HG03108 (cell line): ENCODE measurements around the gene FOXF2.

ENCODE experiments used
- ATAC-seq: cut with Tn5 transposase; IDR thresholded peaks from one replicate; pipeline ENCODE4 v1.9.1; 2021; ENCODE audit warnings: moderate library complexity; ENCODE audit not compliant: unreplicated experiment

Gene FOXF2

DNA sequence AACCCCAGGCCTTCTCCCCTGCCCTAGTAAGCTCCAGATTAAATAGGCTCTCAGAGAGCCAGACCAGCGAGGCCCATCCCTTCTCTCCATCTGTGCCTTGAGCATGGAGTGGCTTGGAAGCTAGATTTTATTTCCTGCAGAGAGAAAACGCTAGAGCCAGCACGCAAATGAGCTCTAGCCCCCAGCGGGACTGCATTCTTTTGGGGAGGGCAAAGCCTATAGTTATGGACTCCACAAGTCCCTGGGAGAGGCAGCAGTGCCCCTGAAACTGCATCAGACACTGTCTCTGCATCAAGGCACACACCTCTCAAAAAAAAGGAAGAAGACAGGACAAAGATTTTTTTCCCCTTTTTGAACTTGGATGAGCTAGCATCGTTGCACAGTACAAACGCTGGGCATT is 15.8 kb downstream of the FOXF2 start:
- no peak for ATAC-seq

DNA sequence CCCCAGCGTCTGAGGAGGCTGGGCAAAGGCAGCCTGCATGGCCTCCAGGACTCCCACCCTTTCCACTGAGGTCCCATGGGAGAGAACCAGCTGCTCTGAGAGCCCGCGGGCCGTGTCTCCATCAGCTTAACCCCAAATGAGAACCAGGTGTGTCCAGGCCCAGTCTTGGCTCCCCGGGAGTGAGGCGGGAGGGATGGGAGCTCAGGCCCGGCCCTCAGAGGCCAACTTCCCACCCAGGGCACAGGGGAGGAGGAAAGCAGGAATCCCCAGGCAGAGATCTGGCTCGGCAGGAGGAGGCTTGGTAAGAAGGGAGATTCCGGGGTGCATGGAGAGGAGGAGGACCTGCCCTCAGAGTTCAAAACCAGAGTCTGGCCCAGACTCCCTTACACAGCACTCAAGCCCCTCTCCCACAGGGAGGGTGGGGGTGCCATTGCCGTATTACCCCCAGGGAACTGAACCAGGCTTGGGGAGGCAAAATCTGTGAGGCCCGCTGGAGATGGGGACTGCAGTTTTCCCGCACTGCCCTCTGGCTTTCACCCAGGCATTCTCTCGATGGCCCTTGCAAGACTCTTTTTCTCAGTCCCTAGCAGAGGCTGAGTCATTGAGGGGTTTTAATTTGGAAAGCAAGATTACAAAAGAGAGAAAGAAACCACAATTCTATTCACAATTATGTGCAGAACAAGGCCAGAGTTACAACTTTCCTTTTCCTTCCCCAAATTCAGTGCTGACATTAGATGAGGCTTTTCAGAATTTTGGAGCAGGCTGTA is 17.1 kb downstream of the FOXF2 start:
- ATAC-seq = no peak

DNA sequence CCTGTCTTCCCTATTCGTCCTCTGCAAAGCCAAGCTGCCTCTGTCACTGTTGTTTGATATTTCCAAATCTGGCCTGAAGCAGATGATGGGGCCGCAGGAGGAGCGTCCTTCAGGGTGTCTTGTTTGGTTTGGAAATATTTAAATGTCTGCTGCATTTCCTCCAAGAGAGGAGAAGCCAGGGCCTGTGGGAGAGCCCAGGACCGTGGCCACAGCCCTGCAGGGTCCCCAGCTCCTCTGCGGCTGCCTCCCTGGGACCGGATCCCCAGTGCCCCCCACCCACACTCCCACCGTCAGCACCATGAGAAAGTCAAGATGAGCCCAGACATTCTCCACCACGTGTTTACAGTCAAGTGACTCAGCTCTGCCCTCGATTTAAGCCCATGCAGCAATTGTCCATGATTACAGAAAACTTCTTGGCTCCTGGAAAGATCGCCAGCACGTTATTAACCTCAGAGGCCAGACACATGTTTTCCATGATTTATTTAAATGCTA is 18.2 kb downstream of the FOXF2 start:
- no peak for ATAC-seq

DNA sequence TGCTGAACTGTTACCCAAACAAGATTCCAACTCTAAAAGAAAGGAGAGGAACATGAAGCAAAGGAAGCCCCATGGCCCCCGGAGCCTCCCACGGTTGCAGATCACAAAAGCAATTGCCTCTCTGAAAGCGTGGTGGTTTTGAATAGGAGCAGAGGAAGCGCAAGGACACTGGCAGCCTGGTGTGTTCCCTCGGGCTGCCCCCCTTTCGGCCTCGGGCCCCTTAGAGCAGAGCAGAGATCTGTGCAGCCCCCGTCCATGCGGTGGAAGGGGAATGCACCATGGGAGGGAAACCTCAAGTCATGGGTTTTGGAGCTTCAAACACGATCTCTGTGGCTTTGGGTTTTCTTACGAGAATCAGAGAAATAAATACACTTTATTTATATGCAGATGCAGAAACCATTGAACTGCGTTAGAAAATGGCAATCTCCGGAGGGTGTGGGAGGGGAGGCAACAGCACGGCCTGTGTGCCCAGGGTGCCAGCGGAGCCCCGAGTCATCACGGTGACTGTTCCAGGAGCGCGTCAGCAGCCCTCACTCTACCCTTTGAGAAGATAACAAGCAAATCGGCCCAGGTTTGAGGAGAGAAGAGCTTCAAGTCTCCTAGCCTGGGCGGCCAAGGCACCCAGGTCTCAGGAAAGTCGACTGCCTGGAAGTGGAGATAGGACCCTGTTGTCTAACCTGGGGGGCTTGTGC is 20.5 kb downstream of the FOXF2 start:
- no peak for ATAC-seq

DNA sequence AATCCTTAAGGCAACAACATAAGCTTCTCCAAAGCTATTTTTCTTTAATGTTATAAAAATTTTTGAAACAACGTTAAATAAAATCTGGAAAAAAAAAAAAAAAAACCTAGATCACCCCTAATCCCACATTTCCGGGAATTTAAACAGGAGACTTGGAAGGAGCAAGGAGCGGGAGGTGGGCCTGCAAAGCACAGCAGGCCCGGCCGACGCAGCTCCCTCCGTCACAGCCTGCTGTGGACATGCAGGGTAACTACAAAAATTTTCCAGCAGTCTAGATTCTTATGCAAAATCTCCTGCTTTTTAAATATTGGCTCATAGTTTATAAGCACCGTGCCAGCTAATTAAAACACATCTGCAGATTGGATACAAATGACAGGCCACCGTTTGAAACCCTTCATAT is 23.5 kb downstream of the FOXF2 start:
- no peak for ATAC-seq

DNA sequence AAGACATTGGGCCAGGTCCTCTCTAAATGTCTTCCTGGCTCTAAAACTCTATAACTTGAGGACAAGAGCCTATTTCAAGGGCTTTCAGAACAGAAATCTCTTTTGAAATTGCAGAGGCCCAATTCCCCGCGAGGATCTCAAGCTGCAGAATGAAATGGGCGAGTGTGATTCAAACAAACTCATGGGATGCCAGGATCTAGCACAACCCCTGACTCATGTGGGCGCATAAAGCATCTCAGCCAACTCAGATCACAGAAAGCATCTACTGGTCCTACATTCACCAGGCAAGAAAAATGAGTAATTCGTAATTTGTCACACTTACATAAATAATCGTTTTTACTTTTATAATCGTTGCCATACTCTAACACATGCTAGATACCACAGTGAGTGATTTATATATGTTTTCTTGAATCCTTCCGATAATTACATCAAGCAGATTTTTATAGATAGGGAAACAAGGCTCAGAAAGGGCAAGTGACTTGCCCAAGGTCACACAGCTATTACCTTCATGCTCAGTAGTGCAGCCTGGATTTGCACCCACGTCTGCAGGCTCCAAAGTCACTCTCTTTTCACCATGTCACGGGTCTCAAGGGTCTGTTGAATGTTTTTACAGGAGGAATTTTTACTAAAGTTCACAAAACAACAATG is 26.2 kb downstream of the FOXF2 start:
- ATAC-seq = no peak

DNA sequence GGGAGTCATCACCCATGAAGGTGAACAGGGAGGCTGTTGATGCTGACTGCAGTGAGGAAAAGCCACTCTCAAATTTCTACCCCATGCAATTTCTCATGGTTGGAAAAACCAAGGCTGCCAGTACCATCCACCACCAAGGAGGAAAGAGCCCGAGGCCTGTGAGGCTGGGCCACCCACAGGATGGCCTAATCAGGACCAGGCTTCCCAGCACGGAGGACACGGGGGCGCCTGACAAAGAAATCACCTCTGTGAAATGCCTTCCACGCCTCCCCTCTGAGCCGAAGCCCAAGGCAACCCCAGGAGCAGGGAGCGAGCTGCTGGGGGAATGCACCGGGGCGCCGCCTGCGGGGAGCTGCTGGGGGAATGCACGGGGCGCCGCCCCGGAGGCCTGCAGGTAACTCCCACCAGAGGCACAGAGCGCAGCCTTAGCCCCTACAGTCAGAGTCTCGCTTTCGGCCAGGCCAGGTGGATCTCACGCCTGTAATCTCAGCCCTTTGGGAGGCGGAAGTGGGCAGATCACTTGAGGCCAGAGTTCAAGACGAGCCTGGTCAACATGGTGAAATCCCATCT is 26.9 kb downstream of the FOXF2 start:
- no peak for ATAC-seq

DNA sequence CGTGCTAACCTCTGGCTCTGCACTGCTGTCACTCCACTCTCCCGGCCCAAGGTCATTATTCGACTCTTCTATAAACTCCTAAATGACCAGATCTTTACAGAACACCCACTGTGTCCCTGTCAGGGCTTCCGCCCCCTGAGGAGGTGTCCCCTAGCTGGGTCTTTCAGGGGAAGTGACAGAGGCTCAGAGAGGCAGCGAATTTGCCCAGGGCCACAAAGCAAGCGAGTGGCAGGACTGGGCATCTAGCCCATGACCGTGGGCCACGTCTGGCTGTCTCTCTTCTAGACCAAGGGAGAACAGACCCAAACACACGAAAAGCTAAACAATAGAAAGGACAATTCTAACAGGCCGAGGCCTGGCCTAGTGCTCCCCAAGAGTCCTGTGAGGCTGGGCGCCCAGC is 27.4 kb downstream of the FOXF2 start:
- ATAC-seq = no peak

DNA sequence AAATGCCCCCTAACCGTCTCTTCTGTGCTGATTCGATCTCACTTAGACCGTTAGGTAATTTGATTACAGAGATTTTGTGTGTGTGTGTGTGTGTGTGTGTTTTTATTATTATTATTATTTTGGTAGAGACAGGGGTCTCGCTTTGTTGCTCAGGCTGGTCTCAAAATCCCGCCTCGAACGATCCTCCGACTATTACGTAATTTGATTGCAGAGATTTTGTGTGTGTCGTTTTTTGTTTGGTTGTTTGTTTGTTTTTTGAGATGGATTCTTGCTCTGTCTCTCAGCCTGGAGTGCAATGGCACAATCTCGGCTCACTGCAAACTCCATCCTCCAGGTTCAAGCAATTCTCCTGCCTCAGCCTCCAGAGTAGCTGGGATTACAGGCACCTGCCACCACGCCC is 28.3 kb downstream of the FOXF2 start:
- ATAC-seq = no peak

DNA sequence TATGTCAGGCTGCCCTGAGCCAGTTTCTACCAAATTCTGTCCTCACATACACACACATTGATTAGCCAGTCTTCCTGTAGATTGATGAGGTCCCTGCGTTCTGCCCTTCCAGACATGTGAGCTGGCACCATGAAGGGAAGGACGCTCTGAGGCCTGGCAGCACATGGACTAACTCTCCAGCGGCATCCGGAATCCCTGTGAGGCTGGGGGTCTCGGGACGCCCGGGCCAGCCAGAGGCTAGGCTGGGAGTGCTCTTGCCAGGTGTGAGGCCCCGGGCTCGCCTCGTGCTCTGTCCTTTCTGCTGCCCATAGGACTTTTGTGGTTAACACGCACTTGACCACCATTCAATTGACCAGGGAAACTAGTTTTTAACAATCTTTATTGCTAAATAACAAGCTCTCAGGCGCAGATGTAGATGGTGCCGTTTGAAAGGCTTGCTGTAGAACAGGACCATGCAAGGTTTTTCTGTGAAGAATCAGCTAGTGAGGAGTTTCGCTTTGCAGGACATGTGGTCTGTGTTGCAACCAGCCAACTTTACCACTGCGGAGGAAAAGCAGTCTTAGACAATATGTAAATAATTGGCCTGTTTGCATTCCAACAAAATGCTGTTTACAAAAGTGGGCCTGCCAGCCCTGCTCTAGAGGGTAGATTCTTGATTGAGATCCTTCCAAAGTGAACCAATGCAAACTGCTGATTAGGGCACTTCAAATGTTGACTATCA is 29.3 kb downstream of the FOXF2 start:
- ATAC-seq = no peak

DNA sequence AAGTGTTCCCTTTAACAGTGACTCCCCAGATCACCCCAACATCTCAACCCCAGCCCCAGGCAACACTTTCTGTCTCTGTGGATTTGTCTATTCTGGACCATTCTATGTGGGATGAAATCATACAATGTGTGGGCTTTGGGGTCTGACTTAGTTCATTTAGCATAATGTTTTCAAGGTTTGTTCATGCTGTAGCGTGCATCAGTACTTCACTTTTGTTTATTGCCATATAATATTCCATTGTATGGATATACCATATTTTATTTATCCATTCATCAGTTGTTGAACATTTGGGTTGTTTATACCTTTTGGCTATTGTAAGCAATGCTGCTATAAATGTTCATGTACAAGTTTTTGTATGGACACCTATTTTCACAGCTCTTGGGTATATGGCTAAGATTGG is 31.0 kb downstream of the FOXF2 start:
- ATAC-seq = no peak

DNA sequence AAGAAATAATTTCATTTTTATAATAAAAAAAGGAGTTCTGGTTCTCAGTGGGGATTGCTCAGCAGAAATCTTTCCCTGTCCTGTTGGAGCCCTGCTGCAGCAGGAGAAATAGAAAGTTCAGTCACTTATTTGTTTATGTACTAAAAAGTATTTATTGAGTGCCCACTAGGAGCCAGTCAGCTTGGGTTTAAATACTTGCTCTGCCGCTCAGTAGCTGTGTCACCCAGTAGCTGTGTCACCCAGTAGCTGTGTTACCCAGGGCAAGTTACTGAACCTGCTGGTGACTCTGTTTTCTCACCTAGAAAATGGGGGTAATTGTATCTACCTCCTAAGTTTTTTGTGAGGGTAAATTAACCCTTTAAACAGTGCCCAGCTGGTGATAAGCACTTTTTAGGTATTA is 32.9 kb downstream of the FOXF2 start:
- ATAC-seq = no peak

DNA sequence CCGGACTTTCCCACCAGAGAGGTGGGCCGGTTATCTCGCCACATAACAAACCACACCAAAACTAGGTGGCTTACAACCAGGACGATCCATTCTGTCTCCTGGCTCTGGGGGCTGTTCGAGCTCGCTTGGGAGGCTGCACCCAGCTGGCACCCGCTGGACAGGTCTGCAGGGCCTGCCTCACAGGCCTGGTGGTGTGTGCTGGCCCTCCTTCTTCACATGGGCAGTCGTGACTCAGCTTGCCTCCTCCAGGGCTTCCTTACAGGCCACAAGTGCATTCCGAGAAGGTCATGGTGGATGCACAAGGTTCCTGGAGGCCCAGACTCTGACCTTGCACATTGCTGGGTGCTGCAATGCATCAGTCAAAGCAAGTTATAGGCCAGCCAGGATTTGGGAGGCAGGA is 34.2 kb downstream of the FOXF2 start:
- ATAC-seq = no peak

DNA sequence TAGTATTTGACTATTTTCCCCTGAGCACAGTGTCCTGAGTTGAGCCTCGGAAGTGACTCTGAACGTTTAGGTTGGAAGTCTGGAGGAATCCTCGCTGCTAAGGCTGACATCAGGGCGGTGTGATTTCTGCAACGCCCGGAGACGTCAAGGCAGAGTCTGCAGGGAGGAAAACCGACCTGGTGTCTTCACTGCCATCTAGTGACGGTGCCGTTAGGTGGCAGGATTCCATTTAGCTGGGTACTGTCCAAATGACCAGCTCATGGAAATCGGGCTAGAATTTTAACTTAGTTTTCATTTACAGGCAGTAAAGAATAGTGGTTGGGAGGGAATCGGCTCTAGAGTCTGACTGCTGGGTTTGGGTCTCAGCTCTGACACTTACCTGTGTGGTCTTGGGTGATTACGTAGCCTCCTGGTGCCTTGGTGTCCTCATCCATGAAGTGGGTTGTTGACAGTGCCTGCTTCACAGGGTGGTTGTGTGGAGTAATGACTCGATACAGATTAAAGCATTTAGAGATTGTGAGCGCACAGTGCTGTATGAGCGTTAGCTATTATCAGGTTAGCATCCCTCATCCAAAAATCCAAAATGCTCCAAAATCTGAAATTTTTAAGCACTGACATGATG is 35.0 kb downstream of the FOXF2 start:
- no peak for ATAC-seq

DNA sequence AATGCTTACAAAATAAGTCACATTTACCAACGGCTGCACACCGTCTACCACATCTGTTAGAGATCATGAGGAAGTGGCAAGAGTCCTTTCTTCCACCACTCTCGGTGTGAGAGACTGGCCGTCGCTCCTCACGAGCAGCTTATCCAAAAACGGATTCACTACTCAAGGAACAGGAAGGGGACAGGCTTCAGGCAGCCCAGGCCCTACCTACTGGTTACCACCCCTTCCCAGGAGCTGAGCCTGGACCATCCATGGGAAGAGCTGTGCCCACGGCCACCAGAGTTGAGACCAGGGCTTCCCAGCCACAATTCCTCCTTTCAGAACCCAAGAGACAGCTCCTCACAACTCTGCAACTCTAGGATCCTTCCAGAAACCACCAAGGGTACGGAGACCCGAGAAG is 37.0 kb downstream of the FOXF2 start:
- no peak for ATAC-seq

DNA sequence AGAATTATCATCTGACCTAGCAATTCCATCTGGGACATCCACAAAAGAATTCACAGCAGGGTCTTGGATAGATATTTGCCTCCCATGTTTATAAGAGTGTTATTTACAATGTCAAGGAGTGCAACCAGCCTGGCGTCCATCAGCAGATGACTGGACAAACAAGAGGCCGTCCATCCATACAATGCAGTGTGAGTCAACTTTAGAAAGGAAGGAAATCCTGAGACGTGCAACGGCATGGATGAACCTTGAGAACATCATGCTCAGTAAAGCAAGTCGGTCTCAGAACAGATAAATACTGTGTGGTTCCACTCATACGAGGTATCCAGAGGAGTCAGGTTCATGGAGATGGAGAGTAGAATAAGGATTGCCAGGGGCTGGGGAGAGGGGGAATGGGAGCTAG is 46.4 kb downstream of the FOXF2 start:
- no peak for ATAC-seq

DNA sequence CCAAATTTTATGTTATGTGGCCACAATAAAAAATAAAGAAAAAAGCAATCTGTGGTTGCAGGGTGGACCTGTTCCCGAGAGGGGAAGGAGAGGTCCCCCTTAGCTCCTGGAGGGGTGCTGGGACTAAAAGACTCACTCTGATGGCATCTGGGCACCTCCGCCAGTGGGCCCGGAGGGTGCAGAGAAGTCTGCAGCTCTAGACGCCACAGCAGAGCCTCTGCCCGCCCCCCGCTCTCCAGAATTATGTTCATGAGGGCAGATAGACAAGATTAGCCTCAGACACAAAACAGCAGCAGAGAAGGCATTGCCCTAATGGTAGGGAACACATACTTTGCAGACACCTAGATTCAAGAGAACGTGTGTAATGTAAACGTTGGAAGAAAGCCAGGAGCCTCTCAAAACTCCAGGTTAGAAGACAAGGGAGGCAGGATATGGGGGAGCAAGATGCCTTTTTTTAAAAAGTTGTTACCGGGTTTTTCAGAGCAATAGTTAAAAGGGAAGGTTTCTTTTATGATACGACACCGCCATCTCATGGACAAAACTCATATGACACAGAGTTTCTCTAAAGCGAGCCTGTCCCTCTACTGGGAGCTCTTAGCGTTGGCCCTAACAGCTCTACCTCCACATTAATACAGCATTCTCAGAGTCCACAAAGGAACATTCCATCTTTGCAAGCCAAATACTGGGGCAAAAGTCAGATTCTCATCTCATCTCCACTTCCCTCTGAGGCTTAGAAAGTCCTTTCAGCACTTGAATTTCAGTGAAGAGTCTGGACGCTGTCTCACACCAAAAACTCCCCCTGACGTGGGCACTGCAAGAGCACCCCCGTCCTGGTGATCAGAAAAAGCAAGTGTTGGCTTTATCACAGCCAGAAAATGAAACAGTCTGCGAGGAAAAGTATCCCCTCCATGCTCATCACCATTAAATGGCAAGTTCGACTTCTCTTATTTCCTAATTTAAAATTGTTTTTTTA is 47.2 kb downstream of the FOXF2 start:
- no peak for ATAC-seq

DNA sequence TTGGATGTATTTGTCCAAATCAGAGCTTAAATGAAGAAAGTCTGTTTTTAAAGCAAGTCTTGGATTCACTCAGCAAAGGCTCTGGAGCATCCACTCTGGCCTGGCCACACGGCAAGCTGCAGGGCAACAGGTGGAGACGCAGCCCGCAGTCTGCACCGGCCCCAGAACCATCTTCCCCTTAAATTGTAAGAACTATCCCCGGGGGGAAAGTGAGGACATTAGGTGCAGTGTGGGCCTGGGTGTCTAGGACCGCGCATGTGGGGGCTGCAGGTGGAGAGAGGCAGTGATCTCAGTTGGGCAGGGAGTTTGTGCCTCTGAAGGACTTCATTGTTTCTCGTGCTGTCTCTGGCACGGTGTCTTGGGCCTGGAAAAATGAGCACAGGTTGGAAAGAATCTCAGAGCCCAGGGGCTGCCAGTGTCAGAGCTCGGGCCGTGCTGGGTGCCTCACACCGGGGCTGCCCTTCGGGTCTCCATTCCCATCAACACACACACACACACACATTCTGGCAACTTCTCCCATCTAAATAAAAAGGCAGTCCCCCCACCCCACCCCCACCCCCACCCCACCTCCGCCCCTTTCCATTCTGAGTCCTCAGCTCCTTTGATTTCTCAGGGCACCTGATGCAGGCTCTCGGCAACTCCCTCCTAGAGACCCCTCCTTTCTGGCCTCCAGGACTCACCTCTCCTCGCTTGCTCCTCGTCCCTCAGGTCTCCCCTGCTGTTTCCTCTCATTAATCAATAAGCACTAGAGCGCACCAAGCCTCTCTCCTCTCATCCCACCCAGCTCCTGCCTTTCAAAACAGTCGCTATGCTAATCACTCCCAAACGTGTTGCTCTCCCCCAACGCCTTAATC is 48.4 kb downstream of the FOXF2 start:
- no peak for ATAC-seq

DNA sequence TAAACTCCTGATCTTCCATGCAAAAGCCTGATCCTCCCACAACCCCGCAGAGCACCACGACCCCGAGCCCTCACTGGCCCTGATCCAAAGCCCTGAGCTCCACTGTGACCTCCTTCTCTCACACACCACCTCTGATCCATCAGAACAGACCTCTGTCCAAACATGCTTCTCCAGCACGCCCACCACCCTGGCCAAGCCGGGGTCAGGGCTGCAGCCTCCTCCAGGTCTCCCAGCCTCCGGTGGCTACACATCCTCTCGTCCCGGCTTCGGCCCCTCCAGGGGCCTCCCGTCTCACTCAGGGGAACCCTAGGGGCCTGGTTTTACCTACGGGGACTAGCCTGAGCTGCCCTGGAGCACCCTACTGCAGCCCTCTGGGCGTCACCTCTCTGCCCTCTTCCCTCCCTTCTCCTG is 49.1 kb downstream of the FOXF2 start:
- no peak for ATAC-seq
